CD14-positive monocyte (primary cell): Measurements from ENCODE around the gene CREB5. TPM values are rescaled to one million over a fixed set of nuclear protein-coding genes. Genes with fewer than 3 reads are reported as not detected.

Experiments used
- DNase-seq, 3 donors: peaks; one replicate each; pipeline ENCODE4 v3.0.0-alpha.2; 2011 to 2022
- H2AFZ ChIP-seq: 2 replicates; pipeline ENCODE4 v1.6.0; 2012; ENCODE audit warnings: mild to moderate bottlenecking, low read depth, low read length, inconsistent platforms; ENCODE audit not compliant: insufficient read depth, poor library complexity, severe bottlenecking
- H3K27ac ChIP-seq, 2 donors: 1 replicate in 1 of 2; 2 replicates in 1 of 2; pipeline ENCODE4 v1.5.1; 2012 to 2013; ENCODE audit warnings: low read length in 2 of 2, control low read depth in 1 of 2, inconsistent platforms in 1 of 2, low read depth in 1 of 2, mild to moderate bottlenecking in 1 of 2
- H3K27me3 ChIP-seq, 2 donors: one replicate each; pipeline versions ENCODE4 v1.6.0 to v1.6.1; 2011 to 2013; ENCODE audit warnings: low read length in 2 of 2; ENCODE audit not compliant: control insufficient read depth in 2 of 2, insufficient read depth in 2 of 2
- H3K36me3 ChIP-seq, 2 donors: replicated peaks in 1 of 2; 1 replicate in 1 of 2; 2 replicates in 1 of 2; pipeline versions ENCODE4 v1.5.1 to v1.6.1; 2012 to 2013; ENCODE audit warnings: low read length in 2 of 2, control low read depth in 1 of 2, inconsistent platforms in 1 of 2, mild to moderate bottlenecking in 1 of 2; ENCODE audit not compliant: insufficient read depth in 2 of 2, control insufficient read depth in 1 of 2
- H3K4me1 ChIP-seq, 2 donors: 1 replicate in 1 of 2; 2 replicates in 1 of 2; pipeline versions ENCODE4 v1.5.1 to v1.6.1; 2012 to 2013; ENCODE audit warnings: low read length in 2 of 2, control low read depth in 1 of 2, inconsistent platforms in 1 of 2, mild to moderate bottlenecking in 1 of 2, moderate library complexity in 1 of 2; ENCODE audit not compliant: insufficient read depth in 2 of 2, control insufficient read depth in 1 of 2
- H3K4me2 ChIP-seq: replicated peaks from 2 replicates; pipeline ENCODE3; 2012; ENCODE audit warnings: low read length, moderate library complexity, mild to moderate bottlenecking; ENCODE audit not compliant: poor library complexity, severe bottlenecking; ENCODE audit errors: extremely low read depth
- H3K4me3 ChIP-seq, 3 experiments: fragments of 200-600 bp in 1 of 3; sonication (generic) in 1 of 3; replicated peaks in 1 of 3; 1 replicate in 2 of 3; 2 replicates in 1 of 3; pipeline ENCODE4 v1.5.1; 2011 to 2013; ENCODE audit warnings: low read length in 3 of 3, mild to moderate bottlenecking in 3 of 3, control low read depth in 2 of 3, low read depth in 2 of 3, inconsistent platforms in 1 of 3, moderate library complexity in 1 of 3
- H3K79me2 ChIP-seq: 2 replicates; pipeline ENCODE4 v1.6.0; 2012; ENCODE audit warnings: mild to moderate bottlenecking, control low read depth, inconsistent platforms, low read length, moderate library complexity; ENCODE audit not compliant: insufficient read depth
- H3K9ac ChIP-seq: 2 replicates; pipeline ENCODE4 v1.6.0; 2017; ENCODE audit warnings: low read length, mild to moderate bottlenecking; ENCODE audit not compliant: insufficient read depth, poor library complexity, severe bottlenecking
- H3K9me3 ChIP-seq, 2 donors: replicated peaks in 1 of 2; 1 replicate in 1 of 2; 2 replicates in 1 of 2; pipeline versions ENCODE4 v1.5.1 to v1.6.1; 2012 to 2013; ENCODE audit warnings: low read length in 2 of 2, control low read depth in 1 of 2; ENCODE audit not compliant: control insufficient read depth in 1 of 2, insufficient read depth in 1 of 2
- H4K20me1 ChIP-seq: 2 replicates; pipeline ENCODE4 v1.6.0; 2012; ENCODE audit warnings: mild to moderate bottlenecking, low read length, control low read depth, moderate library complexity; ENCODE audit not compliant: insufficient read depth
- H3K27ac Mint-ChIP-seq, 7 donors: one replicate each; pipeline ENCODE4 v1.8.0; 2020; ENCODE audit warnings: mild to moderate bottlenecking in 7 of 7, mixed read lengths in 7 of 7, moderate library complexity in 6 of 7, inconsistent platforms in 2 of 7
- H3K27me3 Mint-ChIP-seq, 3 donors: one replicate each; pipeline ENCODE4 v1.8.0; 2021 to 2022; ENCODE audit warnings: low read depth in 3 of 3, mild to moderate bottlenecking in 3 of 3, mixed read lengths in 3 of 3, moderate library complexity in 3 of 3, inconsistent platforms in 1 of 3
- H3K36me3 Mint-ChIP-seq, 2 donors: one replicate each; pipeline ENCODE4 v1.8.0; 2020; ENCODE audit warnings: mixed read lengths in 2 of 2, inconsistent platforms in 1 of 2, mild to moderate bottlenecking in 1 of 2
- H3K4me1 Mint-ChIP-seq: one replicate; pipeline ENCODE4 v1.8.0; 2020; ENCODE audit warnings: mild to moderate bottlenecking, mixed read lengths
- H3K4me3 Mint-ChIP-seq, 2 donors: one replicate each; pipeline ENCODE4 v1.8.0; 2020; ENCODE audit warnings: mild to moderate bottlenecking in 2 of 2, mixed read lengths in 2 of 2, moderate library complexity in 1 of 2
- H3K9me3 Mint-ChIP-seq, 7 donors: one replicate each; pipeline ENCODE4 v1.8.0; 2020 to 2022; ENCODE audit warnings: mixed read lengths in 7 of 7, mild to moderate bottlenecking in 6 of 7, moderate library complexity in 6 of 7, inconsistent platforms in 2 of 7
- CTCF ChIP-seq: fragments of 200-600 bp; IDR thresholded peaks from one replicate; pipeline ENCODE4 v1.8.0; 2022; ENCODE audit warnings: antibody characterized with exemption, mild to moderate bottlenecking
- WGBS: methylation state at CpG from one replicate; pipeline ENCODE4 v1.1.5; 2013; ENCODE audit warnings: missing lambda C conversion rate; ENCODE audit not compliant: insufficient coverage; 5-methylcytosine and 5-hydroxymethylcytosine counted together
- intact Hi-C, 2 donors: fragments of 100-400 bp; cut with micrococcal nuclease; formaldehyde crosslinking; loops; one replicate each; pipeline versions ENCODE4 v1.15.0 to v1.15.1; 2023
- polyA plus RNA-seq, 3 donors: library from polyadenylated mRNA; depleted of rRNA in 1 of 3; unstranded in 2 of 3; stranded (reverse) in 1 of 3; fragments of 300-500 nt in 2 of 3; fragments of >200 nt in 1 of 3; fragmentation: Illumina TruSeq in 2 of 3; gene quantifications; 1 replicate in 2 of 3; 2 replicates in 1 of 3; pipeline ENCODE4 v1.2.3, GENCODE V29; 2012 to 2021

Gene CREB5
- polyA plus RNA-seq, 3 donors: 25.1 to 72.3 (median 44.2) TPM

GRCh38 chr7:28808796-28809533, 396.6 kb downstream of the CREB5 start:
- intact Hi-C loops: no loop called here
- Mint-ChIP-seq H3K4me1 (no peaks in the 10 kb centered on the region), H3K36me3 (peaks cover 82 to 90% of the 10 kb centered on the region in 2 donors)

GRCh38 chr7:28811008-28811407, 398.7 kb downstream of the CREB5 start:
- Histone ChIP-seq H3K4me2 (no peak overlapping the region), H3K36me3 (peaks cover 37 to 89% of the 10 kb centered on the region in 2 donors), H3K4me3 (no peak overlapping the region), H3K27me3 (no peaks in the 10 kb centered on the region), H3K9me3 (no peaks in the 10 kb centered on the region), H3K27ac (no peak overlapping the region), H3K9ac (no peak overlapping the region), H2AFZ (no peak overlapping the region), H4K20me1 (peaks cover 66% of the 10 kb centered on the region), H3K4me1 (peaks cover 13 to 15% of the 10 kb centered on the region in 2 donors), H3K79me2 (no peaks in the 10 kb centered on the region)
- DNase-seq: no peak
- no CpG with 5 or more reads among the region's 3 CpGs for WGBS
- intact Hi-C loops: no loop called here
- Mint-ChIP-seq H3K4me1 (peaks cover 14% of the 10 kb centered on the region), H3K36me3 (peaks cover 70 to 81% of the 10 kb centered on the region in 2 donors), H3K27me3 (peaks cover 0 to 2% (median 0%) of the 10 kb centered on the region in 3 donors), H3K27ac (no peak overlapping the region), H3K4me3 (no peak overlapping the region), H3K9me3 (peaks cover 0 to 2% (median 0%) of the 10 kb centered on the region in 7 donors)
- TF ChIP-seq CTCF: no peak

More at GRCh38 chr7:28808796-28809533, 396.6 kb downstream of the CREB5 start:
- no peak for DNase-seq
- H2AFZ ChIP-seq: no peak overlapping the region
- H3K4me1 ChIP-seq: no peaks in the 10 kb centered on the region
- peak overlapping the region in 2 of 7 donors; percentile 31 to 32 for H3K27ac Mint-ChIP-seq
- peaks cover 68% of the 10 kb centered on the region for H4K20me1 ChIP-seq
- no peaks in the 10 kb centered on the region for H3K79me2 ChIP-seq
- no peak overlapping the region for H3K9ac ChIP-seq
- H3K9me3 Mint-ChIP-seq: peaks cover 0 to 10% (median 3%) of the 10 kb centered on the region in 7 donors
- peaks cover 0 to 9% (median 2%) of the 10 kb centered on the region in 3 donors for H3K27me3 Mint-ChIP-seq
- H3K4me2 ChIP-seq: no peak overlapping the region
- H3K9me3 ChIP-seq: no peaks in the 10 kb centered on the region
- H3K27ac ChIP-seq: no peak overlapping the region
- no peak for TF ChIP-seq CTCF
- H3K36me3 ChIP-seq: peaks cover 52 to 99% of the 10 kb centered on the region in 2 donors
- no peak overlapping the region for H3K4me3 ChIP-seq
- no peak overlapping the region for H3K4me3 Mint-ChIP-seq
- no peaks in the 10 kb centered on the region for H3K27me3 ChIP-seq
- WGBS: 79% methylated on average over 7 of the region's 23 CpGs
